Hematopoietic multipotent progenitor cell treated with erythropoietin and hydrocortisone succinate and interleukin-3 and kit ligand, for 8 days (in vitro differentiated cells): ENCODE data around the gene IL21R.
"Not testable (repeated sequence)": the region's sequence is repeated elsewhere in the genome, so short reads cannot be mapped to it uniquely, and the experiment has no call there.

ENCODE experiments used
- DNase-seq: peaks from one replicate; pipeline ENCODE4 v3.0.0-alpha.2; 2015

The IL21R gene

DNA sequence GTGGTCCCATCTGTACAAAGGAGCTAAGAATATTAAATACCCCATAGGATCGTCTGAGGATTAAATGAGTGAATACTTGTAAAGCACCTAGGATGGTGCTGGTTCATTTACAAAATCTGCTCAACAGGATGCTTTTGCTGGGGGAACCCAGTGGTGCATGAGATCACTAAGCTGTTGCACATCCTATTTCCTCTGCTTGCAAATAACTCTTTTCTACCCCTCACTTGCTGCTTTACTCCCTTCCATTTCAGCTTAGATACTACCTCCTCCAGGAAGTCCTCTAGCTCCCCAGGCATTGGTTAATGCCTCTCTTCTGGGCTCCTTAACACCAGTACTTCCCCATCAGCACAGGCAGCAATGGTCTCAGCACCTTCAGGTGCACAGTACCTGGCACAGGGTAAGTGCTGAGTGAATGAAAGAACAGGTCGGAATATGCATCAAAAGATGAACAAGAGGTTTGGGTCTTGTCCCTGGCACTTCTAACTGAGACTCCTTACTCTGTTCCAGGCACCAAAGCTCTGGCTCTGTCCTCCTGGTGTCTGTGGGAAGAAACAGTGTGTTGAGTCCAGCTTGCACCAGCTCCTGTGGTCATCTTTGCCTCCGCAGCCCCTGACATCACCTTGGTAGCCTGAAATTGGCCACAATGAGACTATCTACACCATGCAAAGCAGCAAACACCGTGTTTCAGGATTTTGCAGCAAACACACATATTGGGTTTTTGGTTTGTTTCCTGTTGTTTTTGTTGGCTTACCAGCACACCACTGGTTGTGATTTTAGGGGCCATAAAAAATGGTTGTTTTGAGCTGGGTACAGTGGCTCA, 24.1 kb upstream of the IL21R start:
- no peak for DNase-seq

DNA sequence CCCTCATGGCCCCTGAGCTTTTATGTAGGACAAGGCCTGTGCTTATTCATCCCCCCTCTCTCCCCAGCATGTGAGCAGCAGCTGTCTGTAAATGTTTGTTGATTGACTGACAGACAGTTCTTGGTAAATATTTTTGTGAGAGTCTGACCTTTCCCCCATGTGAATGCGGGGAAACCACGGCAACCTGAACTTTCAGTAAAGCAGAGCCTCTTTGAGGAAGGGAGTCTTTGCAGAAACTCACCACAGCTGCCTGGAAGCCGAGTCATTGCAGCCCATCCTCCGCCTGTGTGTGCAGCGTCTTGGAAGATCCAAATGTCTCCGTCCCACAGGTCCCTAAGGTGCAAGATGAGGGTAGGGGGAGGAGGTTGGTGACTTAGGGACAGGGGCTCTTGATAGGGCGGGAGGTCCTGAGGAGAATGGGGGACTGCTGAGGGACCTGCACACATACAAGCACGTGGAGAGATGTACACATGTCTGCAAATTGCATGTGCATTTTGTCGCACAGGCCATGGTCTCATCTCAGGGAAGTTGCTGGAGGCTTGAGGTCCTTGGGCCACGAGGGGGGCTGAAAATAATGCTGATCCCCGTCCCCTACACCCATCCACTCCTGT, 23.0 kb upstream of the IL21R start:
- no peak for DNase-seq

DNA sequence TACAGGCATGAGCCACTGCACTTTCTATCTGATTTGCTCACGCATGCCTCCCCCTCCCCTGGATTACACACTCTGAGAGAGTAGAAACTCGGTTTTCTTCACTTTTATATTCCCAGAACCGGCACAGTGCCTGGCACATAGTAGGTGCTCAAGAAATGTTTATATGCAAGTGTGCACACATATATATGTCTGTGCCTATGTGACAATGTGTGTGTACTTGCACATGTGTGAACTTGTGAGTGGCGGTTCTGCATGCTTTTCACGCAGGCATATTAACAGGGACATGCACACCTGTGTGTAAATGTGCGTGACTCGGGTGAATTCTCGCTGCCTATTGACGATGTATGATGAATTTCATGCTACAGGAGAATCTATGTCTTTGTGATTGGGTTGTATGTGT, 22.1 kb upstream of the IL21R start:
- no peak for DNase-seq

DNA sequence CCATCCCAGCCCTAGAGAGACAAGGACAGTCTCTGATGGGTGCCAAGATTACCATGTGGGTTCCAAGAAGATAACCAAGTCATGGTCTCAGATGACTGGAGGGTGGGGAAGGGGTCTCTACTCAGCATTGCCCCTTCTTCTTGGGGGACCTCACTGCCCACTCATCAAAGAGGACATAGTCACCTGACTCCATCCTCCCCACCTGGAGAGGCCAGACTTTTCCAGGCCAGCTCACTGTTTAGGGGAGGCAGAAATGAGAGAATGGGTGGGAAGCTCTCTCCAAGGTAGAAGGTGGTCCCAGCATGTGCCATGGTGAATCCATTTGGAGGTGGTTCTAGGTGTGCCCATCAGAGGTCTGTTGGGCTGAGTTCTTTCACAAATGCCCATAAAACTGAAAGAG, 20.7 kb upstream of the IL21R start:
- DNase-seq, result no peak

DNA sequence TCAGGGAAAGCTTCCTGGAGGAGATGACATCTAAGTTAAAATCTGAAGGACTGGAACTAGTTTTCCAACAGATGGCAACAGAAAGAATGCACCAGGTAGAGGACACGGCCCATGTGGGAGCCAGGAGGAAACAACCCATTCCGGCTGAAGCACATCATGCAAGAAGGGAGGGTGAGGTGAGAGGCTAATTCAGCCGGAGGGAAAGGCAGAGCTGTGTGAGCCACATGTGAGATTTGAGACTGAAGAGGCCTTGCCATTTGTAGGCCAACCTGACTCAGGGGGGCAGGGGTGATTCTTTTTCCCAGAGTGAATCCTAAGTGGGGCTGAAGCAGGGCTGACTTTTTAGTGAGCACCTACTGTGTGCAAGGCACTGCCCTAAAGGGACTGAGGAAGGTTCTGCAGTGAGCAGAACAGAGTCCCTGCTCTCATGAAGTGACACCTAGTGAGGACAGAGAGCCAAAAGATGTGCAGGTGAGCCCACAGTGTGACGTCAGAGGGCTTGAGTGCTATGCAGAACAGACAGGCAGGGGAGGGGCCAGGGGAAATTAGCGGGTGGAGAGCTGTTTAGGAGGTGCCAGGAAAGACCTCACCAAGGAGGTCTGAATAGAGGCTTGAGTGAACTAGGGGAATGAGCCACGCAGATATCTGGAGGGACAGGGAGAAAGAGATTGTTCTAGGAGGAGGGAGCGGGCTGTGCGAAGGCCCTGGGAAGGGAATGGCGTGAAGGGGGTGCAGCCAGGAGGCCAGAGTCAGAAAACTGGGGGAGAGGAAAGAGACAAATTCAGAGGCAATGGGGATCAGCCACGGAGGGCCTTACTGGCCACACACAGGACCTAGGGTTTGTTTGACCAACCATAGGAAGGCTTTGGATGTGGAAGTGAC, 19.8 kb upstream of the IL21R start:
- DNase-seq, result no peak

DNA sequence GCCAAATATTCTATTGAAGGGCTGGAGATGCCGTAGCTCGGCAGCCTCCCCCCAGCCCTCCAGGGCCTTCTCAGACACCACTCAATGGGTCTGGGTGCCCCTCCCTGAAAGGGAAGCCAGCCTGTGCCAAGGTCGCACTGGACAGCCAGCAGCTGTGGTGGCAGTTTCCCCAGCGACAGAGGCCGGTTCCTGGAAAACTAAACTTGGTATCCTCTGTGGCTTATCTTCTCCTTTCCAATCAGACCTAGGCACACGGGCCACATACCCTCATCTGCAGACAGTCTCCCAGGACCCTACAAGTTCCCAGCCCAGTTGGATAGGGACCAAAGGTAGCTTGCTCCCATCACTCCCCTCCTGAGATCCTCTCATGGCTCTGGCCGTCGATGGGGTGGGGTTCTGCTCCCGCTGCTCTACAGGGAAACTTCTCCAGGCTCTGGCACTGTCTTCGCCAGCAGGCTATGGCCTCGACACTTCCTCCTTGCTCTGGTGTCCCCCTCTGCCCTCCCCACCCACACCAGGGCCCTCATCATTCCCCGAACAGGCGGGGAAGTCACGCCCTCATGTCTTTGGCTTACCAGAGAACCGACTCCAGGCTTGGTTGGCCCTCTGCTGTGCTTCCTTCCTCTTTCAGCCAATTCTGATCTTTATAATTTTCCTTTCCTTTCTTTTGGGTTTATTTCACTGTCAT, 18.3 kb upstream of the IL21R start:
- peak; percentile 70 for DNase-seq

DNA sequence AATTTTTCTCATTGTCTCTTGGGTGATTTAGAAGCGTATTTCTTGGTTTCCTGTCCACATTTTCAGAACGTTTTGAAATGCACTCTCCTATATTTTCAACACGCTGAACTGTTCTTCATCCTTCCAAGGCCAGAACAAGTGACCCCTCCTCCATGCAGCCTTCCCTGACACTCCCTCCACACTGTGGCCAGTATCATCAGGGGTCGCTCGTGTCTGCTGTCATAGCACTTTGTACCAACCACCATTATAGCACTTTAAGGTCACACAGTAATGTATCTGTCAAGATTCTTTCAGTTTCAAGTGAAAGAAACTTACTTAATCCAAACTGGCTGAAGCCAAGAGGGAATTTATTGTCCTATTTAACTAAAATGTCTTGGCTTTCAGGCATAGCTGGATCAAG, 17.5 kb upstream of the IL21R start:
- DNase-seq, result no peak

DNA sequence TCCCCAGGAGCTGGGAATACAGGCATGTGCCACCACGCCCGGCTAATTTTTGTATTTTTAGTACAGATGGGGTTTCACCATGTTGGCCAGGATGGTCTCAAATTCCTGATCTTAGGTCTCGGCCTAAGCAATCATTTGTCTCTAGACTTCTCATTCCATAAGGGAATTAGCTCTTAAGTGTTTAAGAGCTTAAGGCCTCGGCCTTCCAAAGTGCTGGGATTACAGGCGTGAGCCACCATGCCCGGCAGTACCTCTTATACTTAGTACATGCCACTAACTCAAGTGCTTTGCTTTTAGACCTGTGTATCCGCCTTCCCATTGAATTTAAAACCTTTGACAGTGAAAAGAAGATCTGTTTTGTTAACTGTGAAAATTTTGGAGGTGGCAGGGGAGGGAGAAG, 16.6 kb upstream of the IL21R start:
- no peak for DNase-seq

DNA sequence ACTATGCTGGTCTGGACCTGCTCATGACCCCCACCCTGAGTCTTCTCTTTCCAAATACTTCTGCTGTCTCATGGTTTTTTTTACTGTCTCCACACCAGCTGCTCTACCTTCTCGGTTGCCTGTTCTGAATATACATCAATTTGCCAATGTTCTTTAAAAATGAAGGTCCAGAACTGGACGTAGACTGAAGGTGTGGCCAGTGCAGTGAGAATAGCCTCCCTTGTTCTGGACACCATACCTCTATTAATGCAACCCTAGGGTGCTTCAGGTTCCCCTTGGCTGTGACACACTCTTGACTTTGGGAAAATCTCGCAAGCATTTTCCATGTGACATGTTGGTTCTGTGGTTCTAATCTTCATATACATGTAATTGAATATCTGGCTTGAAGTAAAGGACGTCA, 15.3 kb upstream of the IL21R start:
- no peak for DNase-seq

DNA sequence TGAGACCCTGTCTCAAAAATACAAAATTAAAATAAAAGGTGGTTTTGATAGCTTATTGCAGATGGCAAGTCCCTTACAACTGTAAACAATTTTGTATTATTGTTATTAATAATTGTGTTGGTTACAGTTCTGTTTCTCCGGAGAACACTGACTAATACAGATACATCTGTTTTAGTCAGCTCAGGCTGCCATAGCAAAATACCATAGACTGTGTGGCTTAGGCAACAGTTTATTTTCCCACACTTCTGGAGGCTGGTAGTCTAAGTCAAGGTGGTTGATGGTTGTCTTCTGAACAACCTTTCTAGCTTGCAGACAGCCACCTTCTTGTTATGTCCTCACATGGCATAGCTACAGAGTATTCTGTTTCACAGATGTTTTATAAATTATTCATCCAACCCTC, 14.2 kb upstream of the IL21R start:
- DNase-seq, result no peak

DNA sequence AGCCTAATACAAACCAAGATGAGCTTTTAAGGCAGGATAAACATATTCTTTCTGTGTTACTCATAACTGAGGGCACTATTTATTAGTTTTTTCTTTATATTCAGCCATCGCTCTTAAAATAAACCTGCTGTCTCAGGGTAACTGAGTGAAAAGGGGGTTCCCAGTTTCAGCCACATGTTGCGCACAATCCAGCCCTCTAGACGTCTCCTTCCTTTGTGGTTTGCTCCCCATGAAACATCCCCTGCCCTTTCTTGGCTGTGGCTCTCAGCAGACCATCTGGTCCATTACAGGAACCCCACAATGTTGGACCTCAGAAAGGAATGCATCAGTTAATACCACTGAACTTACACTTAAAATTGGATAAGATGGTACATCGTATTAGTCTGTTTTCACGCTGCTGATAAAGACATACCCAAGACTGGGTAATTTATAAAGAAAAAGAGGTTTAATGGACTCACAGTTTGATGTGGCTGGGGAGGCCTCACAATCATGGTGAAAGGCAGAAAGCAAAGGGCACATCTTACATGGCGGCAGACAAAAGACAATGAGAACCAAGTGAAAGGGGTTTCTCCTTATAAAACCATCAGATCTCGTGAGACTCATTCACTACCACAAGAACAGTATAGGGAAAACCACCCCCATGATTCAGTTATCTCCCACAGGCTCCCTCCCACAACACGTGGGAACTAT, 12.6 kb upstream of the IL21R start:
- no peak for DNase-seq

DNA sequence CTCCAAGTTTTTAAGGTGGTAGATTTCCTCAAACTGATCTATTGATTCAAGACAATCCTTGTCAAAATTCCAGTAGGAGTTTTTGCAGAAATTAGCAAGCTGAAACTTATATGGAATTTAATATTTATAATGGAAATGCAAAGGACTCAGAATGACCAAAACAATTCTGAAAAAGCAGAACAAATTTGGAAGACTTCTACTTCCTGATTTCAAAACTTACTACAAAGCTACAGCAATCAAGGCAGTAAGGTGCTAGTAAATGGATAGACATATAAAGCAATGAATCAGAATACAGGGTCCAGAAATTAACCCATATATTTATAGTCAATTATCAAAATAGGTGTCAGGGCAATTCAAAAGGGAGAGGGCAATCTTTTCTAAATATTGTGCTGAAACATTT, 11.8 kb upstream of the IL21R start:
- no peak for DNase-seq

DNA sequence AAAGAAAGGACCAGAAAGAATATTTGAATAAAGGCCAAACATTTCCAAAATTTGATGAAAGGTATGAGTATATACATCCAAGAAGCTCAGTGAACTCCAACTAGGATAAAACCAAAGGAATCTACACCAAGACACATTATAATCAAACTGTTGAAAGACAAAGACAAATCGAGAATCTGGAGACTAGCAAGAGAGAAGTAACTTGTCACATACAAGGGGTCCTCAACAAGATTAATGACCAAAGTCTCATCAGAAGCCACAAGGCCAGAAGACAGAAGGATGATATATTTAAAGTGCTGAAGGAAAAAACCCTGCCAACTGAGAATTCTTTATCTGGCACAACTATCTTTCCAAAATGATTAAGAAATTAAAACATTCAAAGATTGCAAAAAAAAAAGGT, 9.3 kb upstream of the IL21R start:
- no peak for DNase-seq

DNA sequence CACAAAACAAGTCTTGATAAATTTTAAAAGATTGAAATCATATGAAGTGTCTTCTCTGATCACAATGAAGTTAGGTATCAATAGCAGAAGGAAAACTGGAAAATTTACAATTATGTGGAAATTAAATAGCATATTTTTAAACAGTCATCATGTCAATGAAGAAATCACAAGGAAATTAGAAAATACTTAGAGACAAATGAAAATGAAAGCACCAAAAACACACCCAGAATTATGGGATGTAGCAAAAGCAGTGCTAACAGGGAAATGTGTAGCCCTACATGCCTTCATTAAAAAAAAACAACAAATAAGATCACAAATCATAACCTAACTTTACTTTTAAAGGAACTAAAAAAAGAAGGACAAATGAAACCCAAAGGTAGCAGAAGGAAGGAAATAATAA, 7.5 kb upstream of the IL21R start:
- no peak for DNase-seq

DNA sequence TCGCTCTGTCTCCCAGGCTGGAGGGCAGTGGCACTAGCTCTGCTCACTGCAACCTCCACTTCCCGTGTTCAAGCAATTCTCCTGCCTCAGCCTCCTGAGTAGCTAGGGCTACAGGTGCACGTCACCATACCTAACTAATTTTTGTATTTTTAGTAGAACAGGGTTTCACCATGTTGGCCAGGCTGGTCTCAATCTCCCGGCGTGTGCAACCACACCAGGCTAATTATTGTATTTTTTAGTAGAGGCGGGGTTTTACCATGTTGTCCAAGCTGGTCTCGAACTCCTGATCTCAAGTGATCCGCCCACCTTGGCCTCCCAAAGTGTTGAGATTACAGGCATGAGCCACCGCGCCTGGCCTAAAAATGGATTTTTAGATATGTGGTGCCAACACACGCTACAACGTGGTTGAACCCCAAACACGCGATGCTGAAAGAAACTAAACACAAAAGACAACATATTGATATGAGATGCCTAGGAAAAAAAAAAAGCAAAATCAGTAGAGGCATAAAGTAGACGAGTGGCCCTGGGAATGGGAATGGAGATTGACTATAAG, 3.6 kb upstream of the IL21R start:
- DNase-seq, result not testable (repeated sequence)

DNA sequence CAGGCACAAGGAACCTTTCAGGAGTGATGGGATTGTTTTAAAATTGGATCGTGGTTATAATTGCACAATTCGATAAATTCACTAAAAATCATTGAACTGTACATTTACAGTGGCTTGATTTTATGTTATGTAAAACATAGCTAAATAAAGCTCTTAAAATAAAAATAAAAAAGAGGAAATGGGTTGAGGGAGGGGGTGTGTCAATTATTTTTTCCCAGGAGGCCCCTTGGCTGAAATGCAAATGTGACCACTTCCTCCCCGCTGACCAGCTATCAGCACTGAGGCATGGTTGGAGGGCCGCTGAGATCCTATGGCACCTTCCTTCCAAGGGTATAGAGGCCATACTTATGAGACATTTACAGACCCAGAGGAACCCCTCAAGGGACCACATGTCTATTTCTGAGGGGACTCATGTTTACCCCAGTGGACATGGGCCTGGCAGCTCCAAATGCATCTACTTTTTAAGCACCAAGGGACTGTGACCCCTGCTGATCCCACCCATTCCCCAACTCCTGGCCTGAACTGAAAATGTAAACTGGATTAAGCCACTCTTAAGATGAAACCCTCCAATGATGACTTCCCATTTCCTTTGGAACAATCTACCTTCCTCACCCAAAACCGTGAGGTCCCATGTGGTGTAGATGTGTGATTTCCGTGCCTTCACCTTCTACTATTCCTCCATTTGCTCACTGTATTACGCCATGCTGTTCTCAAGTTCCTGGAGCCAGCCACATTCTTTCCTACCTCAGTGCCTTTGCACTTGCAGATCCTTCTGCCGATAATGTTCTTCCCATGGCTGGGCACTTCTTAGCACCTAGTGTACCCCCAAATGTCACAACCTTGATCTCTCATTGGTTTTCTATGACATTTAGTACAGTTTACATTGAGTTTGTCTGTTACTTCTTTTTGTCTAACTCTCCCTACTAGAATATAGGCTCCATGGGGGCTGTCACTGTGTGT, 2.8 kb upstream of the IL21R start:
- peak; percentile 36 for DNase-seq

DNA sequence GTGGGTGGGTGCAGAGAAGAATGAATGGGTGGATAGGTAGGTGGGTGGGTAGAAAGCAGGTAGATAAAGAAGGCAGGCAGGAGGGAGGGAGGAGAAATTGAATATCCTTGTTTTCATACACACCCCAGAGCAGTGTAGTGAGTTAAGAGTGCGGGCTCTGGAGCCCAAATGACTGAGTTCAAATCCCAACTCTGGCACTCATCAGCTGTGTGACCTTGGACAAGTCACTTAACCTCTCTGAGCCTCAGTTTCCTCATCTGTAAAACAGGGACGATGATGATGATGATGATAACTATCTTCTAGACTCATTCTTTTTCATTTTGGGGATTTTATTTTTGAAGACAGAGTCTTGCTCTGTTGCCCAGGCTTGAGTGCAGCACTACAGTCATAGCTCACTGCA, 2.0 kb upstream of the IL21R start:
- no peak for DNase-seq

DNA sequence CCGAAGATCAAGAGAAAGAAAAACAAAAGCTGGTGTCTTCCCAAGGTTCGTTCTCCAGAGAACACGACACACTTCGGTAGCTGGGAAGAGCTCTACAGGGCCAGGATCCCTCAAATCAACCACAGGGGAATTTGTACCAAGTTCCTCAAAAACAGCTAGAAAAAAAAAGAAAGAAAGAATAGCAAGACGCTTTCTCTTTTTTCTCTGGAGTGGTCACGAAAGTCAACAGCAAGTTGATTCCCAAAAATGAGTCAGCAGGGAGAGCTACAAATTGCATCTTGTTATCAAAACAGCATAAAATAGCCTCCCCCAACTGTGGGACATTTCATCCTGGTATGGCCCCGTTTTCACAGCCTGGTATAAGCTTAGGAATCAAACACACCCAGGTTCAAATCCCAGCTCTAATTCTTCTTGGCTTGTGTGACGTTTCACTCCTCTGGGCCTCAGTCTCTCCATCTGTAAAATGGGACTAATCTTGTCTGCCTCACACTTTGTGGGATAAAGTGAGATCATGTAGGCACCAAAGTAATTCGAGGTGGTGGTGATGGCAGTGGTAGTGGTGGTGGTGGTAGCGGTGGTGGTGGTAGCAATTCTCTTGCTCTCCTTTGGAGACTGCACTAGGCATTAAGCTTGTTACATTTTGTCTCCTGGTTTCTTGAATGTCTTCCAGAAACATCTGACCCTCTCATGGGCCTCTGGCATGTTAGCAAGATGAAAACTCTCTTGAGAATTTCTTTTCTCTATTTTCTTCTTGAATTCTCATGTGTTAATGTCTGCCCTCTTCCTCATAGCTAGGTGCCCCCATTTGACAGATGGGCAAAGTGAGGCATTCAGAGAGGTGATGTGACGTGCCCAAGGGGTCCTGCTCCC, 988 bp upstream of the IL21R start:
- DNase-seq, result peak; percentile 32

DNA sequence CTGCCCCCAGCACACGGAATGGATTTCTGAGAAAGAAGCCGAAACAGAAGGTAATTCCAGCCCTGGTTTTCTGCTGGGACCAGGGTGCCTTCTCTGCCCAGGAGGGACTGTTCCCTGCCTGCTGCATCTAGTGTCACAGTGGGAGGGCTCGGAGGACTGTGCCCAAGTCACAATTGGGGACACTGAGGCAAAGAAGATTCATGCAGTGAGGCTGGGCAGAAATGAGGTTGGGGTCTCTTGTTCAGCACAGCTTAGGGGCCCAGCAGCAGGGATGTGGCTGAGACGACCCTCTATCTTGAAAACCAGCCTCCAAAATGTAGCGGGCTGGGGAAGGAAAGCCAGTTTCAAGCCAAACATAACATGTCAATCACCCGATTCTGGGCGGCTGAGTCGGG, 592 bp downstream of the IL21R start:
- DNase-seq, result no peak

DNA sequence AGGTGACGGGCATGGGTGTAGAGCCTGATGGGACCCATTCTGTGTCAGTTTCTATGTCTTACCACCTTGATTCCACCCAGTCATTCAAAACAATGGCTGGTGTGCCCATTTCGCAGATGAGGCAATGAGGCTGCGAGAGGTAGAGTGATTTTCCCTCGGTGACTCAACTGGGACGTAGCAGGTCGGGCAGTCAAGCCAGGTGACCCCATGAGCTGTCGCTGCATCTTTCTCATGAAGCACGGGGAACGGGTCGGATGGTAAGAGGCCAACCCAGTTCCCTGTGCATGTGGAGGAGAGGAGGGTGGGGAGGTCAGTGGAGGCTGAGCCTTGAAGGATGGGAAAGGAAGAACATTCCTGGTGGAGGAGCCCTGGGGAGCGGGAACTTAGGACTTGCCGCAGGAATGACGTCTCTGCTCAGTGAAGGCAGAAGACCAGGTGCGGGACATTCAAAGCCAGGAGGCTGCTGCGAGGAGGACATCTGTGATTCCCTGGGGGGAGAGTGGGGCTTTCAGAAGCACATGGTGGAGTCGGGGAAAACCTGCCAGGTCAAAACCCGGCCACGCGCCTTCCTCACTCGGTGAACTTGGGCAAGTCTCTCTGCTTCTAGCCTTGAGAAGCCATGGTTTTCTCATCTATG, 1.1 kb downstream of the IL21R start:
- no peak for DNase-seq
